Keratinocyte (primary cell): ENCODE results near the gene SH3BGRL3. TPM values are rescaled to one million over a fixed set of nuclear protein-coding genes. Genes with fewer than 3 reads are reported as not detected.

ENCODE experiments used
- DNase-seq: peaks from one replicate; pipeline ENCODE4 v3.0.0-alpha.2; 2011; ENCODE audit warnings: low read depth, missing footprints, low spot score
- FAIRE-seq: peaks from 2 replicates; lab custom pipeline; 2011; peaks lifted over from hg19 to GRCh38; lab: Jason Lieb, UNC
- H2AFZ ChIP-seq: 2 replicates; pipeline ENCODE4 v1.6.0; 2012; ENCODE audit warnings: low read length, control low read depth, inconsistent platforms; ENCODE audit not compliant: control insufficient read depth
- H3K27ac ChIP-seq: 2 replicates; pipeline ENCODE4 v1.5.1; 2011; ENCODE audit warnings: low read length; ENCODE audit not compliant: control insufficient read depth, insufficient read depth
- H3K27me3 ChIP-seq: 3 replicates; pipeline ENCODE4 v1.6.0; 2011; ENCODE audit warnings: low read length; ENCODE audit not compliant: control insufficient read depth, insufficient read depth; ENCODE audit errors: extremely low read depth
- H3K36me3 ChIP-seq, 2 experiments: 2 replicates in 1 of 2; 3 replicates in 1 of 2; pipeline ENCODE4 v1.5.1; 2011; ENCODE audit warnings: low read length in 2 of 2, mild to moderate bottlenecking in 1 of 2; ENCODE audit not compliant: control insufficient read depth in 2 of 2, insufficient read depth in 2 of 2; ENCODE audit errors: extremely low read depth in 1 of 2
- H3K4me1 ChIP-seq: 3 replicates; pipeline ENCODE4 v1.5.1; 2011; ENCODE audit warnings: low read length; ENCODE audit not compliant: control insufficient read depth, insufficient read depth; ENCODE audit errors: extremely low read depth
- H3K4me2 ChIP-seq: 3 replicates; pipeline ENCODE4 v1.6.0; 2011; ENCODE audit warnings: low read depth, low read length; ENCODE audit not compliant: control insufficient read depth, insufficient read depth; ENCODE audit errors: extremely low read depth
- H3K4me3 ChIP-seq, 3 experiments: fragments of 200-600 bp in 1 of 3; sonication (generic) in 1 of 3; 2 replicates in 2 of 3; 3 replicates in 1 of 3; pipeline ENCODE4 v1.5.1; 2011 to 2016; ENCODE audit warnings: low read length in 3 of 3, mild to moderate bottlenecking in 3 of 3, control low read depth in 2 of 3, inconsistent platforms in 1 of 3, low read depth in 1 of 3, mixed read lengths in 1 of 3, mixed run types in 1 of 3, moderate library complexity in 1 of 3; ENCODE audit not compliant: control insufficient read depth in 2 of 3, insufficient read depth in 2 of 3; ENCODE audit errors: extremely low read depth in 1 of 3
- H3K79me2 ChIP-seq: 2 replicates; pipeline ENCODE4 v1.6.0; 2012; ENCODE audit warnings: low read length; ENCODE audit not compliant: control insufficient read depth, insufficient read depth
- H3K9ac ChIP-seq: 3 replicates; pipeline ENCODE4 v1.6.0; 2011; ENCODE audit warnings: low read length; ENCODE audit not compliant: control insufficient read depth, insufficient read depth; ENCODE audit errors: extremely low read depth
- H3K9me1 ChIP-seq: 3 replicates; pipeline ENCODE4 v1.6.0; 2011; ENCODE audit warnings: low read length; ENCODE audit not compliant: control insufficient read depth, insufficient read depth; ENCODE audit errors: extremely low read depth
- H3K9me3 ChIP-seq: 2 replicates; pipeline ENCODE4 v1.5.1; 2012; ENCODE audit warnings: low read depth, low read length; ENCODE audit not compliant: control insufficient read depth
- H4K20me1 ChIP-seq: 3 replicates; pipeline ENCODE4 v1.6.0; 2011; ENCODE audit warnings: low read length; ENCODE audit not compliant: control insufficient read depth, insufficient read depth; ENCODE audit errors: extremely low read depth
- CTCF ChIP-seq, 3 experiments: IDR thresholded peaks in 1 of 3; conservative IDR thresholded peaks in 1 of 3; optimal IDR thresholded peaks in 1 of 3; 2 replicates in 2 of 3; 3 replicates in 1 of 3; pipeline versions ENCODE3 to v1.5.1; 2011; ENCODE audit warnings: low read length in 3 of 3, mild to moderate bottlenecking in 3 of 3, moderate library complexity in 2 of 3, control low read depth in 1 of 3, inconsistent platforms in 1 of 3; ENCODE audit not compliant: insufficient read depth in 2 of 3; ENCODE audit errors: extremely low read depth in 1 of 3
- EZH2 ChIP-seq: IDR thresholded peaks from one replicate; pipeline ENCODE4 v1.6.1; 2012; ENCODE audit warnings: inconsistent platforms, mild to moderate bottlenecking, low read length, moderate library complexity
- dilution Hi-C: fragments of 300-500 bp; cut with MboI; formaldehyde crosslinking; loops from one replicate; pipeline ENCODE4 v1.7.0; 2020; ENCODE audit warnings: low sequenced_read_pairs; ENCODE audit not compliant: extremely low pct_ligation_motif_present
- polyA plus RNA-seq, 5 experiments: library from polyadenylated mRNA; depleted of rRNA in 3 of 5; stranded (reverse) in 3 of 5; stranded (forward) in 1 of 5; unstranded in 1 of 5; fragments of >200 nt; gene quantifications; 1 replicate in 1 of 5; 2 replicates in 3 of 5; 3 replicates in 1 of 5; pipeline versions ENCODE4 v1.2.1 to v1.2.3, GENCODE V29; 2011 to 2012; ENCODE audit warnings: missing spikeins in 2 of 5, low read depth in 1 of 5, low replicate concordance in 1 of 5

SH3BGRL3 gene
- polyA plus RNA-seq, 1 donor (not counting 4 experiments of a cell fraction or from before 2014, with no cell fraction given), result 196 TPM

GRCh38 chr1:26287811-26288210 is 7.9 kb downstream of the SH3BGRL3 start:
- Histone ChIP-seq H3K9me3 (no peaks in the 10 kb centered on the region), H2AFZ (no peak overlapping the region), H3K36me3 (peaks cover 6 to 11% of the 10 kb centered on the region in 2 experiments), H3K9me1 (no peaks in the 10 kb centered on the region), H3K4me2 (no peak overlapping the region), H4K20me1 (peaks cover 4% of the 10 kb centered on the region), H3K9ac (no peak overlapping the region), H3K4me1 (peaks cover 29% of the 10 kb centered on the region), H3K4me3 (no peak overlapping the region), H3K27me3 (no peaks in the 10 kb centered on the region), H3K79me2 (no peaks in the 10 kb centered on the region), H3K27ac (no peak overlapping the region)
- DNase-seq, result no peak
- TF ChIP-seq EZH2 (no peak), CTCF (optimal IDR thresholded peaks at IDR 0.05 in 1 of 3, IDR thresholded peaks at IDR 0.05 in 1 of 3, conservative IDR thresholded peaks at IDR 0.05 in 1 of 3; ENCODE audit: extremely low read depth in 1 of 3, insufficient read depth in 2 of 3, low read length in 3 of 3) (no peak)
- no peak for FAIRE-seq
- dilution Hi-C loops, result no loop called here

- Histone ChIP-seq H2AFZ (no peak overlapping the region), H3K79me2 (no peaks in the 10 kb centered on the region), H3K27me3 (no peaks in the 10 kb centered on the region), H3K4me3 (no peak overlapping the region), H3K4me1 (peaks cover 24% of the 10 kb centered on the region), H3K4me2 (no peak overlapping the region), H3K9me3 (no peaks in the 10 kb centered on the region), H3K9ac (no peak overlapping the region), H4K20me1 (peaks cover 4% of the 10 kb centered on the region), H3K27ac (no peak overlapping the region), H3K36me3 (peaks cover 4 to 8% of the 10 kb centered on the region in 2 experiments), H3K9me1 (no peaks in the 10 kb centered on the region)
- TF ChIP-seq CTCF (optimal IDR thresholded peaks at IDR 0.05 in 1 of 3, IDR thresholded peaks at IDR 0.05 in 1 of 3, conservative IDR thresholded peaks at IDR 0.05 in 1 of 3; ENCODE audit: extremely low read depth in 1 of 3, insufficient read depth in 2 of 3, low read length in 3 of 3) (peak in 1 of 3 experiments; percentile 32), EZH2 (no peak)
- dilution Hi-C loops, result no loop called here
- no peak for FAIRE-seq
- no peak for DNase-seq
These were observed 8.5 kb downstream of the SH3BGRL3 start for GRCh38 chr1:26288311-26288941.
